Putamen (tissue), 1 donor: ENCODE measurements around the gene PRTFDC1.
"Not testable (repeated sequence)": the region's sequence is repeated elsewhere in the genome, so short reads cannot be mapped to it uniquely, and the experiment has no call there.

ENCODE experiments used
- DNase-seq: peaks from one replicate; pipeline ENCODE4 v3.0.0-alpha.2; 2016; ENCODE audit warnings: low spot score

Gene PRTFDC1

GRCh38 chr10:24843256-24843655 is 109.2 kb downstream of the PRTFDC1 start:
- no peak for DNase-seq

GRCh38 chr10:24842856-24843255 is 109.5 kb downstream of the PRTFDC1 start:
- DNase-seq: no peak

- no peak for DNase-seq
These were observed 110.9 kb downstream of the PRTFDC1 start for GRCh38 chr10:24841530-24841929.

GRCh38 chr10:24840784-24841183 is 111.6 kb downstream of the PRTFDC1 start:
- DNase-seq: no peak

GRCh38 chr10:24837781-24838180 is 114.6 kb downstream of the PRTFDC1 start:
- DNase-seq: not testable (repeated sequence)

- no peak for DNase-seq
These were observed 117.5 kb downstream of the PRTFDC1 start for GRCh38 chr10:24834869-24835268.

GRCh38 chr10:24826009-24826408 is 126.4 kb downstream of the PRTFDC1 start:
- no peak for DNase-seq

- no peak for DNase-seq
These were observed 126.9 kb downstream of the PRTFDC1 start for GRCh38 chr10:24825551-24825950.

GRCh38 chr10:24824536-24824935 is 127.9 kb downstream of the PRTFDC1 start:
- DNase-seq: no peak

- no peak for DNase-seq
These were observed 128.3 kb downstream of the PRTFDC1 start for GRCh38 chr10:24824124-24824523.

GRCh38 chr10:24822590-24822989 is 129.8 kb downstream of the PRTFDC1 start:
- peak; percentile 81 for DNase-seq

- no peak for DNase-seq
These were observed 130.4 kb downstream of the PRTFDC1 start for GRCh38 chr10:24821986-24822385.

- DNase-seq: no peak
These were observed 135.5 kb downstream of the PRTFDC1 start for GRCh38 chr10:24816868-24817396.

- no peak for DNase-seq
These were observed 137.7 kb downstream of the PRTFDC1 start for GRCh38 chr10:24814568-24815313.

GRCh38 chr10:24813856-24814255 is 138.6 kb downstream of the PRTFDC1 start:
- DNase-seq: no peak

- peak; percentile 84 for DNase-seq
These were observed 146.1 kb downstream of the PRTFDC1 start for GRCh38 chr10:24806262-24806661.

GRCh38 chr10:24804956-24805355 is 147.4 kb downstream of the PRTFDC1 start:
- DNase-seq: no peak

GRCh38 chr10:24804392-24804791 is 148.0 kb downstream of the PRTFDC1 start:
- DNase-seq: no peak

GRCh38 chr10:24802378-24802777 is 150.0 kb downstream of the PRTFDC1 start:
- DNase-seq: no peak

GRCh38 chr10:24800861-24801260 is 151.5 kb downstream of the PRTFDC1 start:
- DNase-seq: no peak
